Esophagus mucosa (tissue), 1 donor: ENCODE results near the gene PSPC1. TPM values are rescaled to one million over a fixed set of nuclear protein-coding genes. Genes with fewer than 3 reads are reported as not detected.
"Not testable (repeated sequence)": the region's sequence is repeated elsewhere in the genome, so short reads cannot be mapped to it uniquely, and the experiment has no call there.

Source experiments
- ATAC-seq: fragments of 200-7000 bp; cut with Tn5 transposase; one replicate; pipeline ENCODE4 v1.9.1; 2020
- total RNA-seq: library from RNA; stranded (reverse); gene quantifications from one replicate; pipeline ENCODE4 v1.2.4, GENCODE V29; 2023
- donor health status: DM: yes; HTN: yes; CAD: no.

Gene PSPC1, protein sequence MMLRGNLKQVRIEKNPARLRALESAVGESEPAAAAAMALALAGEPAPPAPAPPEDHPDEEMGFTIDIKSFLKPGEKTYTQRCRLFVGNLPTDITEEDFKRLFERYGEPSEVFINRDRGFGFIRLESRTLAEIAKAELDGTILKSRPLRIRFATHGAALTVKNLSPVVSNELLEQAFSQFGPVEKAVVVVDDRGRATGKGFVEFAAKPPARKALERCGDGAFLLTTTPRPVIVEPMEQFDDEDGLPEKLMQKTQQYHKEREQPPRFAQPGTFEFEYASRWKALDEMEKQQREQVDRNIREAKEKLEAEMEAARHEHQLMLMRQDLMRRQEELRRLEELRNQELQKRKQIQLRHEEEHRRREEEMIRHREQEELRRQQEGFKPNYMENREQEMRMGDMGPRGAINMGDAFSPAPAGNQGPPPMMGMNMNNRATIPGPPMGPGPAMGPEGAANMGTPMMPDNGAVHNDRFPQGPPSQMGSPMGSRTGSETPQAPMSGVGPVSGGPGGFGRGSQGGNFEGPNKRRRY
- 28.9 TPM for total RNA-seq

DNA sequence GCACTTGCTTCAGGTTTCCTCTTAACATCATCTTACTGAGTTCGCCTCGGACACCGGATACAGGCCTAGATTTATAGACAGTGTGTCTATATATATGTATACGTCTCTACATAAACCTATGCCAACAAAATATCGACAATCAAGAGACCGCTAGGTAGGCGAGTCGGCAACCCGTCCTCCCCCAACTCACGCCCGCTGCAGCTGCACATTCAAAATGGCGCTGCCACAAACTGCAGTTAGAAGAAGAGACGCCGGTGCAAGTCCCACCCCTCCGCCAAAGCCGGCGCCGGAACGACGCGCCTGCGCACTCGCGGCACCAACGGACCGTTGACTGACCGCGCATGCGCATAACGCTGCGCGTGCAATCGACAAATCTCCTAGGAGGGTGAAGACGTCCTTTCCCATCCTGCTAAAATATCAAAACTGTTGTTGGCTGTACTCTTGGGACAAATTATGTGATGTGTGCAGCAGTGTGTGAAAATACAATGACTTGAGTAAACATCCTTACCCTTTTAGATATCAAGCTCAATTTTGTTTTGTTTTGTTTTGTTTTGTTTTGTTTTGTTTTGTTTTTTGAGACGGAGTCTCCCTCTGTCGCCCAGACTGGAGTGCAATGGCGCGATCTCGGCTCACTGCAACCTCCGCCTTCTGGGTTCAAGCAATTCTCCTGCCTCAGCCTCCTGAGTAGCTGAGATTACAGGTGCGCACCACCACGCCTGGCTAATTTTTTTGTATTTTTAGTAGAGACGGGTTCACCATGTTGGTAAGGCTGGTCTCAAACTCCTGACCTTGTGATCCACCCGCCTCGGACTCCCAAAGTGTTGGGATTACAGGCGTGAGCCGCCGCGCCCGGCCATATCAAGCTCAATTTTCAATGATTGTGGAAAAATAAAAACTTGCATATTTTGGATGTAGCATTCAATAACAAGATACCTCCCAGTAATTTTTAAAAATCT, at the start of gene PSPC1:
PSPC1 (minus strand) TSS at position 219 of the 956 bp plus-strand sequence; CDS start at position 31, 188 bp downstream.
- ATAC-seq: peak; percentile 95

DNA sequence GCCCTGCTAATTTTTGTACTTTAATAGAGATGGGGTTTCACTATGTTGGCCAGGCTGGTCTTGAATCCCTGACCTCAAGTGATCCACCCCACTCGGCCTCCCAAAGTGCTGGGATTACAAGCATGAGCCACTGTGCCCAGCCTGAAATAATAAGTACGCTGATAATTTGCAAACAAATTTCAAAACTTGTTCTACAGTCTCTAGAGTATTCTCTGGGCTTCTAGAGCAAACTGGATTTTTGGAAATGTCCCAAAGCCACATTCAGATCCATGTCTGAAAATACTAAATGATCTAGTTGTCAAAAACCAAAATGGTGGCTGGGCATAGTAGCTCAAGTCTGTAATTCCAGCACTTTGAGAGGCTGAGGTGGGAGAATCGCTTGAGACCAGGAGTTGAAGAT, 39.9 kb upstream of the PSPC1 start:
- no peak for ATAC-seq

DNA sequence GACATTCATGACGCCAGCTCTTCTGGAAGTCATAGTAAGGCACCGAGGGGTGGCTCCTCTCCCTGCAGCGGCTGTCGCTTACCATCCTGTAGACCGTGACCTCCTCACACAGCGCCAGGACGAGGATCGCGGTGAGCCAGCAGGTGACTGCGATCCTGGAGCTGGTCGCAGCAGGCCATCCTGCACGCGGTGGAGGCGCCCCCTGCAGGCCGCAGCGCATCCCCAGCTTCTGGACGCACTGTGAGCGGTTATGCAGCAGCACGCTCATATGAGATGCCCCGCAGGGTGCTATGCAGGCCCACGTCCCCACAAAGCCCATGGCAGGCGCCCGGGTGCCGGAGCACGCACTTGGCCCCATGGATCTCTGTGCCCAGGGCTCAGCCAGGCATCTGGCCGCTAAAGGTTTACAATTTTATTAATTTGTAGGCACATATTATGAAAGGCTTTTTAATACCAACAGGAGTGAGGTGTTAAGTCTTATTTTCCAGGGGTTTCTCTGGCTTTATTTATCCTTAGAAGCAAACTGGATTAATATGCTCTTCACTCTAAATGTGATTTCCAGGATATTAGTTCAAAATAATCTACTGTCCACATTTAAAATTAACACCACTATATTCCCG, 35.6 kb upstream of the PSPC1 start:
- ATAC-seq: peak; percentile 38

GRCh38 chr13:19817510-19818158, 34.9 kb upstream of the PSPC1 start:
- ATAC-seq: no peak

- no peak for ATAC-seq
Observed at GRCh38 chr13:19817106-19817505, 34.4 kb upstream of the PSPC1 start.

DNA sequence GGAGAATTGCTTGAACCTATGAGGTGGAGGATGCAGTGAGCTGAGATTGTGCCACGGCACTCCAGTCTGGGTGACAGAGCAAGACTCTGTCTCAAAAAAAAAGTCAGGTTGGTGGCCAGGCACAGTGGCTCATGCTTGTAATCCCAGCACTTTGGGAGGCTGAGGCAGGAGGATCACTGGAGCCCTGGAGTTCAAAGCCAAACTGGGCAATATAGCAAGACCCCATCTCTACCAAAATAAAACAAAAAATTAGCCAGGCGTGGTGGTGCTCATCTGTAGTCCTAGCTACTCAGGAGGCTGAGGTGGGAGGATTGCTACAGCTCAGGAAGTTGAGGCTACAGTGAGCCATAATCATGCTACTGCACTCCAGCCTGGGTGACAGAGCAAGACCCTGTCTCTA, 33.1 kb upstream of the PSPC1 start:
- ATAC-seq: not testable (repeated sequence)

DNA sequence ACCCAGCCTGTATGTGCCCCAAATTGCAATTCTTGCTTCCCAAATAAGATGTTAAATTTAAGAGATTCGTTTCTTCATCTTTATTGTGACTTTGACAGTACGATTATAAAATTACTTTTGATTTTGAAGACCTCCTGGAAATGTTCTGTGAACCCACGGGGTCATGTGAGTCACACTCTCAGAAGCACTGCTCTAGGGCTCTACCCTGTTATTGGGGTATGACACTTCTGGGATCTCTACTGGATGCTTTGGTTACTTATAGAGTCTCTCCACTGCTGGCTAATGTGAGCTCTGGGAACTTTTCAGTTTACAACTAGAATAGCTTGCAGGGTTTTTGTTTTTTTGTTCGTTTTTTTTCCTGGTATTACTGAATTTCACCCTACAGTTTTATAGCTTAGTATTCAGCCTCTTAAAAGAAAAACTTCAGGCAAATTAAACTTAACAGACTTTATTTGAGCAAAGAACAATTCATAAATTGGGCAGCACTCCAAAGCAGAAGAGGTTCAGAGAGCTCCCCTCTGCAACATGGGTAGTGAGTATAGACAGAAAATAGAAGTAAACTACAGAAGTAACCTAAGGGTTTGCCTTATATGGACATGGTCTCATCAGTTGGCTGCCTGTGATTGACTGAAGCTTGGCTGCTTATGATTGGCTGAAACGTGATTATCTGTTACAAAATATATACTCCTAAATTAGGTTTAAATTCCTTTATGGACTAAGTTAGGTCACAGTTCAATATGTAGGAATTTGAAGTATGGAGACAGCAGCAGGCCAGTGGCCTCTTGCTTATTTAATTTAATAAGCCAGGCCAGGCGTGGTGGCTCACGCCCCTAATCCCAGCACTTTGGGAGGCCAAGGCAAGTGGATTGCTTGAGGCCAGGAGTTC, 28.5 kb upstream of the PSPC1 start:
- no peak for ATAC-seq

- no peak for ATAC-seq
Observed at GRCh38 chr13:19810151-19810550, 27.4 kb upstream of the PSPC1 start.

DNA sequence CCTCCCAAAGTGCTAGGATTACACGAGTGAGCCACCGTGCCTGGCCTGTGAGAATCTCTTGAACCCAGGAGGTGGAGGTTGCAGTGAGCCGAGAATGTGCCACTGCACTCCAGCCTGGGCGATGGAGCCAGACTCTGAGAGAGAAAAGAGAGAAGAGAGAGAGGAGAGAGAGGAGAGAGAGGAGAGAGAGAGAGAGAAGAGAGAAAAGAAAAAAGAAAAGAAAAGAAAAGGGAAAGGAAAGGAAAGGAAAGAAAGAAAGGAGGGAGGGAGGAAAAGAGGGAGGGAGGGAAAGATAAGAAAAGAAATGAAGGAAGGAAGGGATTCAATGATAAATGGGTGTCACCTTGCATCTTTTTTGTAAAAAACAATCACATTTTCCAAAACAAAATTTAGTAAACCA, 23.0 kb upstream of the PSPC1 start:
- ATAC-seq: no peak

- ATAC-seq: no peak
Observed at GRCh38 chr13:19795956-19796355, 13.2 kb upstream of the PSPC1 start.

DNA sequence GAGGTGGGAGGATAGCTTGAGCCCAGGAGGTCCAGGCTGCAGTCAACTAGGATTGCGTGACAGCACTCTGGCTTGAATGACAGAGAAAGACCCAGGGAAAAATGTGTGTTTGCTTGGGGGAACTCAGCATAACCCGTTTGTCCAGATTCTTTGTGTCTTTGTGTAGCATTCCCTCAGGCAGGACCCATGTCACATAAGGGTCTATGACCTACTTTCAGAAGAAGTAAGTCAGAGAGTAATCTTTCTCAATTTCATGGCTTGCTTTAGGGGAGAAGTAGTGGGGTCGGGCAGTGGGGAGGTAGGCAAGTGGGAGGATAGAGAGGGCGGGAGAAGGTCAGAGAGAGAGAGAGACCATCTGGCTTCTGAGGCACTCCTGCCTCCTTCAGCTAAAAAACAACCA, 11.9 kb upstream of the PSPC1 start:
- ATAC-seq: peak; percentile 80

DNA sequence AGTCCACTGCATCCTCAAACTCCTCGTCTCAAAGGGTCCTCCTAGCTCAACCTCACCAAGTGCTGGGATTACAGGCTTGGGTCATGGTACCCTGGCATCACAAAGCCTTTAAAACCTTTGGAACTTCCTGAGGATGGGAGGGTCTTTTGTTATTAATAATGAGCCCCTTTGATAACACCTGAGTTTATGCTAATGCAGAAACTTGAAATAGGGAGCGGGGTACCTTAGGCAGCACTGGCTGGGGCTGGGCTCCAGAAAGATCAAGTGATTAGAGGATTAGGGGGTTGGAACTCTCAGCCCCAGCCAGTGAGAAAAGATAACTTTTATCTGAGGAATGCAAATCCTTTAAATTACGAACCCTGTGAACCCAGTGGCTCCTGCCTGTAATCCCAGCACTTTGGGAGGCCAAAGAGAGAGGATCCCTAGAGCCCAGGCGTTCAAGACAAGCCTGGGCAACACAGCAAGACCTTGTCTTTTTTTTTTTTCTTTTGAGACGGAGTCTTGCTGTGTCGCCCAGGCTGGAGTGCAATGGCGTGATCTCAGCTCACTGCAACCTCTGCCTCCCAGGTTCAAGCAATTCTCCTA, 9.3 kb upstream of the PSPC1 start:
- no peak for ATAC-seq

DNA sequence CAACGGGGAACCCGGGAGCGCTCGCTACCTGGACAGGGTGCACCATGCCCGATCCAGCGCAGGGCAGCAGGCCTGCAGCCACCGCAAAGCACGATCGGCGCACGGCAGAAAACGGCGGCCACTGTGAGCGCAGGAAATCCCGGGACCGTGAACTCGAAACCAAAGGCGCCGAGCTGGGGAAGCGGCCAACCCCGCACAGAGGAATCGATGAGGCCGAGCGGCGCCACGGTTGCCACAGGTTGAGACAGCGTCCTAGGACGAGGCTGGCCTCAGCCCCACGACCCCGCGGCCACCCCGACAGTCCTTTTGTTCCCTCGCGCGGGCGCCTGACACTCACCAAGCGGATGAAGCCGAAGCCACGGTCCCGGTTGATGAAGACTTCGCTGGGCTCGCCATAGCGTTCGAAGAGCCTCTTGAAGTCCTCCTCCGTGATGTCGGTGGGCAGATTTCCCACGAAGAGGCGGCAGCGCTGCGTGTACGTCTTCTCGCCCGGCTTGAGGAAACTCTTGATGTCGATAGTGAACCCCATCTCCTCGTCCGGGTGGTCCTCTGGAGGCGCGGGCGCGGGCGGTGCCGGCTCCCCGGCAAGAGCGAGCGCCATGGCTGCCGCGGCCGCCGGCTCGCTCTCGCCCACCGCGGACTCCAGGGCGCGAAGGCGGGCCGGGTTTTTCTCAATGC, 557 bp downstream of the PSPC1 start:
- peak; percentile 66 for ATAC-seq

- ATAC-seq: no peak
Observed at GRCh38 chr13:19781526-19781925, 1.2 kb downstream of the PSPC1 start.

DNA sequence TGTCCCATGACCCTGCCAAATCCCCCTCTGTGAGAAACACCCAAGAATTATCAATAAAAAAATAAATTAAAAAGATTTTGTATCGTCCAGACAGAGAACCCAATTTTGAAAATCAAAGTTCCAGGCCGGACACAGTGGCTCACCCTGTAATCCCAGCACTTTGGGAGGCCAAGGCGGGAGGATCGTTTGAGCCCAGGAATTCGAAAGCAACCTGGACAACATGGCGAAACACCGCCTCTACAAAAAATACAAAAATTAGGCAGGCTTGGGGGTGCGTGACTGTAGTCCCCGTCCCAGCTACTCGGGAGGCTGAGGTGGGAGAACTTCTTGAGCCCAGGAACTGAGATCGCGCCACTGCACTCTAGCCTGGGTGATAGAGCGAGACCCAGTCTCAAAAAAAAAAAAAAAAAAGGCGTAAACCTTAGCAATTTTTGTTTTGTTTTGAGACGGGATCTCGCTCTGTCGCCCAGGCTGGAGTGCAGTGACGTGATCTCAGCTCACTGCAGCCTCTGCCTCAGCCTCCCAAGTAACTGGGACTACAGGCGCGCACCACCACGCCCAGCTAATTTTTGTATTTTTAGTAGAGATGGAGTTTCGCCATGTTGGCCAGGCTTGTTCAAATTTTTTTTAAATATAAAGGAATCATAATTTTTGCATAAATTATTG, 1.9 kb downstream of the PSPC1 start:
- not testable (repeated sequence) for ATAC-seq

GRCh38 chr13:19772306-19772705, 10.4 kb downstream of the PSPC1 start:
- no peak for ATAC-seq

- ATAC-seq: no peak
Observed at GRCh38 chr13:19769854-19770253, 12.9 kb downstream of the PSPC1 start.

DNA sequence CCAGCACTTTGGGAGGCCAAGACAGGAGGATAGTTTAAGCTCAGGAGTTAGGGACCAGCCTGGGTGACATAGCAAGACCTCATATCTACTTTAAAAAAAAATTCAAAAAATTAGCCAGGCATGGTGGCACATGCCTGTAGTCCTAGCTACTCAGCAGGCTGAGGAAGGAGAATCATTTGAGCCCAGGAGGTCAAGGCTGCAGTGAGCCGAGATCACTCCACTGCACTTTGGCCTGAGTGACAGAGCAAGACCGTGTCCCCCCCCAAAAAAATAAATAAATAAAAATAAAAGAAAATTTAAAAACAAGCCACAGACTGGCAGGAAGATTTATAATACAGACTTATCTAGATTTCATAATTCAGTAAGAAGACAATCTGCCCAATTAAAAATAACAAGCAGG, 14.8 kb downstream of the PSPC1 start:
- no peak for ATAC-seq

DNA sequence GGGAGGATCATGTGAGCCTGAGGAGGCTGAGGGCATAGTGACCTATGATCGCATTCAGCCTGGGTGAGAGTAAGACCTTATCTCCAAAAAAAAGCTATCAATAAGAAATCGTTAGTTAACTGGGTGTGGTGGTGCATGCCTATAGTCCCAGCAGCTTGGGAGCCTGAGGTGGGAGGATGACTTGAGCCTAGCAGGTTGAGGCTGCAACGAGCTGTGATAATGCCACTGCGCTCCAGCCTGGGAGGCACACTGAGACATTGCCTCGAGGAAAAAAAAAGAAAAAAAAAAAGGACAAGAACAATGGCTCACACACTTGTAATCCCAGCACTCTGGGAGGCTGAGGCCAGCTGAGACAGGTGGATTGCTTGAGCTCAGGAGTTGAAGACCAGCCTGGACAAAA, 16.2 kb downstream of the PSPC1 start:
- ATAC-seq: no peak

- no peak for ATAC-seq
Observed at GRCh38 chr13:19764237-19764636, 18.5 kb downstream of the PSPC1 start.
